Testis (tissue), 3 donors: Measurements from ENCODE around the gene LAMA5. TPM values are rescaled to one million over a fixed set of nuclear protein-coding genes. Genes with fewer than 3 reads are reported as not detected.

Source experiments
- DNase-seq: peaks from one replicate; pipeline ENCODE4 v3.0.0-alpha.2; 2019
- H3K27ac ChIP-seq, 2 donors: fragments of 200-600 bp; sonication (generic); one replicate each; pipeline ENCODE4 v1.5.1; 2019
- H3K27me3 ChIP-seq: fragments of 200-600 bp; sonication (generic); one replicate; pipeline ENCODE4 v1.5.1; 2019
- H3K36me3 ChIP-seq: fragments of 200-600 bp; sonication (generic); one replicate; pipeline ENCODE4 v1.5.1; 2017; ENCODE audit warnings: low read depth; ENCODE audit errors: missing control alignments
- H3K4me1 ChIP-seq: fragments of 200-600 bp; sonication (generic); one replicate; pipeline ENCODE4 v1.5.1; 2019
- H3K4me3 ChIP-seq, 2 donors: fragments of 200-600 bp; sonication (generic); one replicate each; pipeline ENCODE4 v1.5.1; 2017 to 2019
- H3K9me3 ChIP-seq: fragments of 200-600 bp; sonication (generic); one replicate; pipeline ENCODE4 v1.5.1; 2017
- POLR2A ChIP-seq: fragments of 450-650 bp; IDR thresholded peaks from one replicate; pipeline ENCODE4 v1.6.1; 2017; ENCODE audit warnings: antibody characterized with exemption, mild to moderate bottlenecking, moderate library complexity
- WGBS, 2 donors: methylation state at CpG; one replicate each; pipeline ENCODE4 v1.1.5; 2018; 5-methylcytosine and 5-hydroxymethylcytosine counted together
- intact Hi-C: fragments of 100-400 bp; cut with DNase I; formaldehyde crosslinking; loops from one replicate; pipeline ENCODE4 v1.15.1; 2023; ENCODE audit warnings: low total_unique reads
- polyA plus RNA-seq: library from polyadenylated mRNA; stranded (reverse); fragments of 350-450 nt; fragmentation: Illumina TruSeq; extraction: RNeasy Lipid Tissue Mini Kit (QIAGEN cat#74804); gene quantifications from one replicate; pipeline ENCODE4 v1.2.3, GENCODE V29; 2014; ENCODE audit warnings: low read depth, low replicate concordance; ENCODE audit not compliant: insufficient read depth
- total RNA-seq, 2 donors: library from RNA; depleted of rRNA; stranded (reverse); fragments of >200 nt; gene quantifications; one replicate each; pipeline ENCODE4 v1.2.3, GENCODE V29; 2016
- TF ChIP-seq, protein P1 (sequence below), 3 experiments: fragments of 450-650 bp in 2 of 3; fragments of 200-600 bp in 1 of 3; sonication (generic) in 1 of 3; IDR thresholded peaks; one replicate each; pipeline ENCODE4 v1.5.1; 2016 to 2019; ENCODE audit warnings: antibody characterized with exemption in 3 of 3, mild to moderate bottlenecking in 2 of 3, moderate library complexity in 1 of 3

Gene LAMA5
- total and polyA plus RNA-seq, 3 donors from 2014 or later = 33.2 to 144 (median 121) TPM

DNA sequence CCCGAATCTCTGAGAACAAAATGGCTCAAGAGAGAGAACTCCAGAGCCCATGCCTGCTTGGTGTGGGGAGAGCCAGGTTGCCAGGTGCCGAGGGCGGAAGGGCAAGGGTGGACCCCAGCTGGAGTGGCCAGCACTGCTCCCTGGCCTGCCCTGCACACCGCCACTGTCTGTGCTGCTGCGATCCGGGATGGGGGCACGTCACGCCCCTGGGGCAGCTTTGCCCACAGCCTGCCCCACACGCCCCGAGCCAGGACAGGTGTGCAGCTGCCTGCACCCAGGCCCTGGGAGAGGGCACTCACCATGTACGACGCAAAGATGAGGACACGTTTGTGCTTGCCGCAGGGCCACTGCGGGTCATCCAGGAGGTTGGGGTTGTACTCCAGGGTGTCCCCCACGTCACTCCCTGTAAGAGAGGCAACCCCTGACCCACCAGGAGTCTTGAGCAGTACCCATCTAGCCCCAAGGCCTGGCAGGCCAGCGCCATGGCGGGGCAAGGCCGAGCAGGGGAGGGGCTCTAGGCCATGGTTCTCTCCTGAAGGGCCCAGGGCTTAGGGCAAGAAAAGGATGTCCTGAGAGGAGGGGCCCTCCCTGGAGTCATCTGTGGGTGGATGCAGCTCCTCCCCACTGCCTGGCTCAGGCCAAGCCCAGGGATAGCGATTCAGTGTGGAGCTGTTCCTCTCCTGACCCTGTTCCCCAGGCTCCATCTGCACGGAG is 25.7 kb upstream of the LAMA5 start:
- Histone ChIP-seq H3K27me3 (no peaks in the 10 kb centered on the region), H3K4me1 (peaks cover 15% of the 10 kb centered on the region), H3K9me3 (no peaks in the 10 kb centered on the region), H3K36me3 (no peaks in the 10 kb centered on the region), H3K27ac (no peak overlapping the region), H3K4me3 (no peak overlapping the region)
- TF ChIP-seq, protein P1, sequence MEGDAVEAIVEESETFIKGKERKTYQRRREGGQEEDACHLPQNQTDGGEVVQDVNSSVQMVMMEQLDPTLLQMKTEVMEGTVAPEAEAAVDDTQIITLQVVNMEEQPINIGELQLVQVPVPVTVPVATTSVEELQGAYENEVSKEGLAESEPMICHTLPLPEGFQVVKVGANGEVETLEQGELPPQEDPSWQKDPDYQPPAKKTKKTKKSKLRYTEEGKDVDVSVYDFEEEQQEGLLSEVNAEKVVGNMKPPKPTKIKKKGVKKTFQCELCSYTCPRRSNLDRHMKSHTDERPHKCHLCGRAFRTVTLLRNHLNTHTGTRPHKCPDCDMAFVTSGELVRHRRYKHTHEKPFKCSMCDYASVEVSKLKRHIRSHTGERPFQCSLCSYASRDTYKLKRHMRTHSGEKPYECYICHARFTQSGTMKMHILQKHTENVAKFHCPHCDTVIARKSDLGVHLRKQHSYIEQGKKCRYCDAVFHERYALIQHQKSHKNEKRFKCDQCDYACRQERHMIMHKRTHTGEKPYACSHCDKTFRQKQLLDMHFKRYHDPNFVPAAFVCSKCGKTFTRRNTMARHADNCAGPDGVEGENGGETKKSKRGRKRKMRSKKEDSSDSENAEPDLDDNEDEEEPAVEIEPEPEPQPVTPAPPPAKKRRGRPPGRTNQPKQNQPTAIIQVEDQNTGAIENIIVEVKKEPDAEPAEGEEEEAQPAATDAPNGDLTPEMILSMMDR (IDR thresholded peaks at IDR 0.05) = no peak
- TF ChIP-seq POLR2A = no peak
- WGBS, 2 donors = 83 to 89% methylated on average over 1 to 21 of the region's 21 CpGs
- DNase-seq = no peak
- intact Hi-C loops = no loop called here

DNA sequence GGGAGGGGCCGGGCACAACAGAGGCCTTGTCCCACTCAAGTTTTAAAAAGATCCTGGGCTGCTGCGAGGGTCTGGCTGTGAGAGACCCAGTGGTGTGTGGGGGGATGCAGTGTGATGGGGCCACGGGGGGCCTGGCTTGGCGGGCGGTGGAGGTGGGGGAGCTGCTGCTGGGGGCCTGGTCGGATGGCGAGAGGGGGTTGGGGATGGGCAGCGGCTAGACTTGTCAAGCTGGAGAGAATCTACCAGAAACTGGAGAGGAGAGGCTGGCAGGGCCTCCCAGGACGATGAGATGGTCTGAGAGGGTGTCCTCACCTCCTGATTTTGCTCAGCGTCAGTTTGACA is 24.9 kb upstream of the LAMA5 start:
- WGBS, 2 donors = 78 to 85% methylated on average over 10 of the region's 10 CpGs
- peaks cover 19% of the 10 kb centered on the region for H3K4me1 ChIP-seq
- peak overlapping the region; percentile 42 to 60 for H3K27ac ChIP-seq
- DNase-seq = no peak
- no peaks in the 10 kb centered on the region for H3K36me3 ChIP-seq
- no peak for TF ChIP-seq POLR2A
- TF ChIP-seq, protein P1 (IDR thresholded peaks at IDR 0.05) = no peak
- intact Hi-C loops = no loop called here
- no peaks in the 10 kb centered on the region for H3K27me3 ChIP-seq
- H3K9me3 ChIP-seq = no peaks in the 10 kb centered on the region
- H3K4me3 ChIP-seq = no peak overlapping the region

DNA sequence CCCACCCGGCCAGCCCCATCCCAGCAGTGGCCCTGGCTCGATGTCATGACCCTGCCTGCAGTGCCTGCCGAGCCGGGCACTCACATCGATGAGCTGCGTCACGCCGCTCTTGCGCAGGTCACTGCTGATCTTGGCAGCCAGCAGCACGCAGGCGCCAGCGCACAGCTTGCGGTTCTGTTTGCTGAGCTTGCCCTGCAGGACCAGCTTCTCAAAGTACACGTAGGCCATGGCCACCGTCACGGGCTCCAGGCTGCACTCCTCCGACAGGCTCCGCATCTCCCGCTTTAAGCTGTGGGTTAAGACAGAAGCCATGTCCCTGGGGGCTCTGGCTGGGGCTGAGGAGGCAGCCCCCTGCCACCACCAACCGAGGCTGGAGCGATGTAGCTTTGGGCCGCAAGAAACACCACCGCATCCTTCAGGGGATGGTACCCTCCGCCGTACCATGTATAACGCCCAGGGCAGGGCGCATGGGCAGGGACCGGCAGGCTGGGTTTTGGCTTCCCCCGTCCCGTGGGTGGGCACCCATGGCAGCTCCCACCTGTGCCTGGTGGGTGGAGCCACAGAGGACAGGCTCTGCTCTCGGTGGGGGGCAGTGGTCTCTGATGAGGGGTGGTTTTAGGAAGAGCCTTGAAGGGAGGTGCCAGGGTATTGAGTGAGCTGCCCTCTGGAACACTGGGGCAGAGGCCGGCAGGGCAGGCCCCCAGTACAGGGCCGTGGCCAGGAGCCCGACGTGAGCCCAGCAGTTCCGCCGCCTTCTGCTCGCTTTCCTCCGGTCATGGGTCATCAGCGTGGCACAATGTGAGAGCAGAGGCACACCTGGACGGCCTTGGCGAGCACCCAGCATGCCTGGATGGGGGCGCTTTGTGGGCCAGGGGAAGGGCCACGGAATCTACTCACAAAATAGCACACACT is 24.3 kb upstream of the LAMA5 start:
- no peaks in the 10 kb centered on the region for H3K27me3 ChIP-seq
- TF ChIP-seq POLR2A = no peak
- TF ChIP-seq, protein P1 (IDR thresholded peaks at IDR 0.05) = no peak
- H3K9me3 ChIP-seq = no peaks in the 10 kb centered on the region
- peak overlapping the region; percentile 42 to 60 for H3K27ac ChIP-seq
- H3K4me1 ChIP-seq = peaks cover 19% of the 10 kb centered on the region
- no peaks in the 10 kb centered on the region for H3K36me3 ChIP-seq
- no peak overlapping the region for H3K4me3 ChIP-seq
- peak; percentile 65 for DNase-seq
- intact Hi-C loops = no loop called here
- 79 to 82% methylated on average over 7 to 43 of the region's 44 CpGs for WGBS, 2 donors

DNA sequence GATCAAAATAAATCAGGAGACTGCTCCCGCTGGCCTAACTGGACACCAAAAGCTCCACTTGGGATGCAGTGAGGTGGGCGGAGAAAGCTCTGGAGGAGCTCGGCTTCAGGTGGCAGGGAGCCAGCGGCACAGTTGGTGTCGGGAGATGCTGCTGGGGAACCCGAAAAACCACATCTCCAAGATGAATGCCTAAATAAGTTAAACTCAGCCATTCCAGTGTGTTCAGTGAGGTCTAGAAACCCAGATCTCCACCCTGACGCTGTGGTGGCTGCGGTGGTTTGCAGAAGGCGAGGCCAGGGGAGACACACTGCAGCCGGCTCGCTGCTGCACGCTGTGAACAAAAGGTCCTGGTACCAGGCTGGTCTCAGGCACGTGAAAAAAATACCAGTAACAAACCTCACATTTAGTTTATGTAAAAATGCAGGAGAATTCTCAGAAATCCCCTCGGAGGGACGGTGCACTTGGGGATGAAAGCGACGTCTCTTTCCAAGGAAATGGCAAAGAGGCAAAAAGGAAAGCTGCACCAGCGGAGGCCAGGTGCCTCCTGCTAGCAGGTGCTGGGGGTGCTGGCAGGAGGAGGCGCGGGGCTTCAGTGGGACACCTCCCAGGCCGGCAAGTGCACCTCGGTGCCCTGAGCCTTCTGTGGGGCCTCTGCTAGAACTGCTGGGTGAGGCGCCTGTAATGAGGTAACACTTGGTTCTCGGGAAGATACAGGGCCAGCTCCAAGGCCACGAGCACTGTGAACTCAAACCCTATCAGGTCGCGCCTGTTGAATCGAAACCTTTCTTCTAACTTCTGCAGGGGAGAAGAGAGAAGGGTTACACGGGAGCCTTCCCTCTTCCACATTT is 23.4 kb upstream of the LAMA5 start:
- H3K9me3 ChIP-seq = no peaks in the 10 kb centered on the region
- H3K27ac ChIP-seq = peak overlapping the region in 1 of 2 donors; percentile 42
- H3K36me3 ChIP-seq = no peaks in the 10 kb centered on the region
- intact Hi-C loops = no loop called here
- DNase-seq = no peak
- H3K4me1 ChIP-seq = peaks cover 23% of the 10 kb centered on the region
- WGBS, 2 donors = 56 to 63% methylated on average over 27 to 29 of the region's 29 CpGs
- H3K4me3 ChIP-seq = no peak overlapping the region
- TF ChIP-seq, protein P1 (IDR thresholded peaks at IDR 0.05) = no peak
- TF ChIP-seq POLR2A = no peak
- H3K27me3 ChIP-seq = no peaks in the 10 kb centered on the region
